ENCODE measurements around the gene GNAO1.

DNA sequence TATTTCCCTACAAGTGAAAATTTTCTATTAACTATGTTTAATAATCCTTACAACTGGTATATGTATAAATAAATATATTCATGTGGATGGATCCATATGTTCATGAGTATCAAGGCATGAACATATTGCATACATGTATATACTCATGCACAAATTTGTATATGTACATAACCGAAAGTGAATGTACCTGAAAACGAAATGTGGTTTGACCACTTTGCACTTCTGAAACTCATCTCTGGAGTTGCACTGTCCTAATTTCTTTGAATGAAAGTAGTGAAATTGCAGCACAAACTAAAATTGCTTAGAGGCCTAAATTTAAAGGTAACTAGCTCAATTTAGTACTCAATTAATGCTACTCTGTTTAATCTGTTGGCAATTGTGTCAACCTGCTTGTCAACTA, 27.4 kb upstream of the GNAO1 start:
- TF ChIP-seq, protein P1, sequence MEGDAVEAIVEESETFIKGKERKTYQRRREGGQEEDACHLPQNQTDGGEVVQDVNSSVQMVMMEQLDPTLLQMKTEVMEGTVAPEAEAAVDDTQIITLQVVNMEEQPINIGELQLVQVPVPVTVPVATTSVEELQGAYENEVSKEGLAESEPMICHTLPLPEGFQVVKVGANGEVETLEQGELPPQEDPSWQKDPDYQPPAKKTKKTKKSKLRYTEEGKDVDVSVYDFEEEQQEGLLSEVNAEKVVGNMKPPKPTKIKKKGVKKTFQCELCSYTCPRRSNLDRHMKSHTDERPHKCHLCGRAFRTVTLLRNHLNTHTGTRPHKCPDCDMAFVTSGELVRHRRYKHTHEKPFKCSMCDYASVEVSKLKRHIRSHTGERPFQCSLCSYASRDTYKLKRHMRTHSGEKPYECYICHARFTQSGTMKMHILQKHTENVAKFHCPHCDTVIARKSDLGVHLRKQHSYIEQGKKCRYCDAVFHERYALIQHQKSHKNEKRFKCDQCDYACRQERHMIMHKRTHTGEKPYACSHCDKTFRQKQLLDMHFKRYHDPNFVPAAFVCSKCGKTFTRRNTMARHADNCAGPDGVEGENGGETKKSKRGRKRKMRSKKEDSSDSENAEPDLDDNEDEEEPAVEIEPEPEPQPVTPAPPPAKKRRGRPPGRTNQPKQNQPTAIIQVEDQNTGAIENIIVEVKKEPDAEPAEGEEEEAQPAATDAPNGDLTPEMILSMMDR (IDR thresholded peaks at IDR 0.05), result no peak
- no peak for TF ChIP-seq EZH2 (IDR thresholded peaks at IDR 0.05; ENCODE audit: borderline replicate concordance, insufficient read depth, low read depth, low read length, poor library complexity, severe bottlenecking)

All from B cell (primary cell).